HG02852 (cell line): Measurements from ENCODE around the gene MAVS.
"Not testable (repeated sequence)": the region's sequence is repeated elsewhere in the genome, so short reads cannot be mapped to it uniquely, and the experiment has no call there.

ENCODE experiments used
- ATAC-seq: cut with Tn5 transposase; IDR thresholded peaks from one replicate; pipeline ENCODE4 v1.9.1; 2021; ENCODE audit warnings: mild to moderate bottlenecking, moderate library complexity; ENCODE audit not compliant: unreplicated experiment

Gene MAVS

DNA sequence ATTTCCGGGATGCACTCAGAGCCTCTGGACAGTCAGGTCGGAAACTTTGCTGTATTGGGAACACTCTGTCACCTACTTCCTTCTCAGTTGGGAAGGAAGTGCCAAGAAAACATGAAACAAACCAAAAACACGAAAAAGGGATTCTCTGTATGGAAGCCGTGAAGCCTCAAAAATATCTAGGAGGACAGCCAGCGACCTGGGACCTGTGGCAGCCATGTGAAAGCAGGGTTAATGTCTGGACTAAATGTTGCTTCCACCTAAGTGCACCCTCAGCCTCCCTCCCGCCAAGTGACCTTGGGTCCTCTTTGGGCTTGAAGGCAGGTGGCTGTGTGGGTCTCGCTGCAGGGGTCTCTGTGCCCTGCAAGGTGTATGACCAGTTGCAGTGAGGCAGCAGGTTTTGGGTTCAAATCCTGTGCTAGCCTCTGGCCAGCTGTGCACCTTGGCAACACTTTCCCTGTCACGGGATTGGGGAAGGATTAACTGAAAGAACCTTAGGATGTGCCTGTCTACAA lies 851 bp downstream of the MAVS start:
- ATAC-seq: no peak

DNA sequence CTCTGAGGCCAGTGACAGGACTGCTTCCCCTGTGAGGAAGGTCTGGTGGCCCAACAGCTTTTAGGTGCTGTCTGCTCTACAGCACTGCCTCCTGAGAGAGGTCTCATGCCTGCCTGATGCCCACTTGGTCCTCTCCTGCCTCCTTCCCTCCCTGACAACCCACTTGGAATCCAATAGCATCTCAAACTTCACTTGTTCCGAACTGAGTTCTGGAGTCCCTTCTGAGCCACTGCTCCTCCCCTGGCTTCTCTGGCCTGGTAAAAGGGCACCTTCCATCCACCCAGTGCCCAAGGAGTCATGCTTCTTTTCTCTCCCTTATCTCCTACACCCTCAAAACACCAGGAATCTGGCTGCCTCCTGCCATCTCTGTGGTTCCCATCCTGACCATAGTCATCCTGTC lies 1.9 kb downstream of the MAVS start:
- no peak for ATAC-seq

DNA sequence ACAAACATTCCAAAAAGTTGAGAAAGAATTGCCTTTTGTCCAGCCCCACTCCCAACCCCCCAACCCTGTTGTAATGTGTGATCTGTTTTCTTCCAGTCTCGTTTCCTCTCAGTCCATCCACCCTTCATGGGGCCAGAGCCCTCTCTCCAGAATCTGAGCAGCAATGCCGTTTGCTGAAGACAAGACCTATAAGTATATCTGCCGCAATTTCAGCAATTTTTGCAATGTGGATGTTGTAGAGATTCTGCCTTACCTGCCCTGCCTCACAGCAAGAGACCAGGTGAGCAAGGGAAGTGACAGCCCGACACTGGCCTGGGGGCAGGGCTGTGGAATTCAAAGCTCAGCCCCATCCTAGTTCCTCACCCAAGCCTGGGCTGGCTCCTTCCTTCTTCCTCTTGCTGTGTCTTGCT lies 7.8 kb downstream of the MAVS start:
- ATAC-seq: no peak

DNA sequence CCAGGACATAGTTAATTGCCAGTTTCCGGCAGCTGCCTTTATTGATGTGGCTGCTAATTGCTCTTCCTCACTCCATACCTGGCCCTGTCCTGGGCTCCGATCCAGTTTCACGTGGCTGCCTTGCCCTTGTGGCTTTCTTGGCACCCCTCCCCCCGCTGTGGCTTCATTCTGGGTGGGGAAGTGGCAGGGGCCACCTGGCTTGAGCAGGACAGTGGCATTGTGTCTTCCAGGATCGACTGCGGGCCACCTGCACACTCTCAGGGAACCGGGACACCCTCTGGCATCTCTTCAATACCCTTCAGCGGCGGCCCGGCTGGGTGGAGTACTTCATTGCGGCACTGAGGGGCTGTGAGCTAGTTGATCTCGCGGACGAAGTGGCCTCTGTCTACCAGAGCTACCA lies 10.8 kb downstream of the MAVS start:
- no peak for ATAC-seq

DNA sequence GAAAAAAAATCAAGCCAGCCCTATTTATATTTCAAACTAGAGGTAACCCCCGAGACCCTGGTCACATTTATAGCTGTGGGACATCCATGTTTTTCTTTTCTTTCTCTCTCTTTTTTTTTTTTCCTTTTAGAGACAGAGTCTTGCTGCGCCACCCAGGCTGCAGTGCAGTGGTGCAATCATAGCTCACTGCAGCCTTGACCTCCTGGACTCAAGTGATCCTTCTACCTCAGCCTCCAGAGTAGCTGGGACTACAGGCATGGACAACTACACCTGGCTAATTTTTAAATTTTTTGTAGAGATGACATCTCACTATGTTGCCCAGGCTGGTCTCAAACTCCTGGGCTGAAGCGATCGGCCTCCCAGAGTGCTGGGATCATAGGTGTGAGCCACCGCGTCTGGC lies 12.1 kb downstream of the MAVS start:
- no peak for ATAC-seq

DNA sequence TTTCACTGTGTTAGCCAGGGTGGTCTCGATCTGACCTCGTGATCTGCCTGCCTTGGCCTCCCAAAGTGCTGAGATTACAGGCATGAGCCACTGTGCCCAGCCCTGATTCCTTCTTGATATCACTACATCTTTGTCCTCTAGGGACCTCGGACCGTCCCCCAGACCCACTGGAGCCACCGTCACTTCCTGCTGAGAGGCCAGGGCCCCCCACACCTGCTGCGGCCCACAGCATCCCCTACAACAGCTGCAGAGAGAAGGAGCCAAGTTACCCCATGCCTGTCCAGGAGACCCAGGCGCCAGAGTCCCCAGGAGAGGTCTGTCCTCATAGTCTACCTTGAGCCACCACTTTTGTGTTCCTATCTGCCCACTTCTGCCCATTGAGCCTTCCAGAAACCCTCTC lies 14.6 kb downstream of the MAVS start:
- ATAC-seq: no peak

DNA sequence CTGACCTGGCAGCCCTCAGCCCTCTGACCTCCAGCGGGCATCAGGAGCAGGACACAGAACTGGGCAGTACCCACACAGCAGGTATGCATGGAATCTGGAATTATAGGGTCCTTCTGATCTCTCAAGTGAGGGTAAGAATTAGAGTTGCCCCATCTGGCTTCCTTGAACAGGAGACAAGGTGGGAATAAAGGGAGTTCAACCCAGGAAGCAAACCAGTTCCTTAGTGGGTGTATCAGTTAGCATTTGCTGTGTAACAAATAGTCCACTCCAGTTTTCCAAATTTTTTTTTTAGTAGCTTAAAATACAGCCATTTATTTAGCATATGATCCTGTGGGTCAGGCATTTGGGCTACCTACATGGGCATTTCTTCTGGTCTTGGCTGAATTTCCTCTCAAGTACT lies 15.7 kb downstream of the MAVS start:
- ATAC-seq: no peak

DNA sequence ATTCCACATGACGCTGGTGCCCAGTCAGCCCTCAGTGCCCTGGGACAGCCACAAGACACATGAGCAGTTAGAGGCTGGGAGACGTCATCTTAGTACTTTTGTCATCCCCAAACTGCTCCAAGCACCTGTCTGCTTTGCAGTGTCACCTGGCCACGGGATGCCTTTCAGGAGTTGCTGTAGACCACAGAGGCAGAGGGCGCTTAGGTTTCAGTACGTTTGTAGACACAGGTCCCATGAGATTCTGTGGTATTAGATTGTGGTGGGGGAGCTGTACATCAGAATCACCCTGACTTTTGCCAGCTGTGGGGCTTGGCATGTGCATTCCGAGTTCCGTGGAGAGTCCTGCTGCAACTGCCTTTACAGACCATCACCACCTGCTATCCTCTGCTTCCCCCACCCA lies 16.7 kb downstream of the MAVS start:
- ATAC-seq: no peak

DNA sequence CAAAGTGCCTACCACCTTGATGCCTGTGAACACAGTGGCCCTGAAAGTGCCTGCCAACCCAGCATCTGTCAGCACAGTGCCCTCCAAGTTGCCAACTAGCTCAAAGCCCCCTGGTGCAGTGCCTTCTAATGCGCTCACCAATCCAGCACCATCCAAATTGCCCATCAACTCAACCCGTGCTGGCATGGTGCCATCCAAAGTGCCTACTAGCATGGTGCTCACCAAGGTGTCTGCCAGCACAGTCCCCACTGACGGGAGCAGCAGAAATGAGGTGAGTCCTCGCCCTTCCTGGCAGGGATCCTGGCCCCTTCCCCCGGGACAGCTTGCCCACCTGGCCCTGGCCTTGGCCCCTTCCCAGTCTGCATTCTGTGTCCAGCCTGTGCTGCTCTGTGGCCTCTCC lies 17.9 kb downstream of the MAVS start:
- no peak for ATAC-seq

DNA sequence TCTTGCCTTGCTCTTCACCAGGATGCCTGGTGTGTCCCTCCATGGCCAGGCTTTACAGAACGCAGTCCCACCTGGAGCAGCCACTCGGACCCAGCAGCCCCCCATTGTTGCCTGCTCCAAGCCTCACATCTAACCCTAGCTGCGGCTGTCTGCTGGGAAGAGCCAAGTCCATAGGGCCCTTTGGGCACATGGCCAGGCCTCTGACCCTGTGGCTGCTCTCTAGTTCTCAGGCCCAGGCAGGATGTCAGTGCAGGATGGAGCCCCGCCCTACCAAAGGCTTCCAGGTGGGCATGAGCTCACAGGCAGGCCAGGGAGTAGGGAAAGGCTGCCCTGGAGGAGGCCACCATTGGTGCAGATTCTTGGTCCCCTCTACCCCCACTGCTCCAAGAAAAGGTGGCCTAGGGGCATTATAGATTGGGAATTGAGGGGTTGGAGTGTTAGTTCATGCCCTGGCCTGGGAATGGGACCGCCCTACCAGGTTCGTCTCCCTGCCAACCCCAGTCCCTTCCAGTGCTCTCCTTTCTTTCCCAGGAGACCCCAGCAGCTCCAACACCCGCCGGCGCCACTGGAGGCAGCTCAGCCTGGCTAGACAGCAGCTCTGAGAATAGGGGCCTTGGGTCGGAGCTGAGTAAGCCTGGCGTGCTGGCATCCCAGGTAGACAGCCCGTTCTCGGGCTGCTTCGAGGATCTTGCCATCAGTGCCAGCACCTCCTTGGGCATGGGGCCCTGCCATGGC lies 18.7 kb downstream of the MAVS start:
- no peak for ATAC-seq

DNA sequence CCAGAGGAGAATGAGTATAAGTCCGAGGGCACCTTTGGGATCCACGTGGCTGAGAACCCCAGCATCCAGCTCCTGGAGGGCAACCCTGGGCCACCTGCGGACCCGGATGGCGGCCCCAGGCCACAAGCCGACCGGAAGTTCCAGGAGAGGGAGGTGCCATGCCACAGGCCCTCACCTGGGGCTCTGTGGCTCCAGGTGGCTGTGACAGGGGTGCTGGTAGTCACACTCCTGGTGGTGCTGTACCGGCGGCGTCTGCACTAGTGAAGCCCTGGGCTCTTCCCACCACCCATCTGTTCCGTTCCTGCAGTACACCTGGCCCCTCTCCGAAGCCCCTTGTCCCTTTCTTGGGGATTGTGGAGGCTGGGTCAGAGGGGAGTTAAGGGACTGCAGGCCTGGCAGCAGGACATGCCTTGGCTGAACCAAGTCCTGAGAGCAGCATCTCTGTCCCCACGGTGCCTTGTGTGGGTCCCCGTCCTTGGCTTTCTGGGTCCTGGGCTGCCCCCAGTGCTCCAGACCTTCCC lies 19.3 kb downstream of the MAVS start:
- no peak for ATAC-seq

DNA sequence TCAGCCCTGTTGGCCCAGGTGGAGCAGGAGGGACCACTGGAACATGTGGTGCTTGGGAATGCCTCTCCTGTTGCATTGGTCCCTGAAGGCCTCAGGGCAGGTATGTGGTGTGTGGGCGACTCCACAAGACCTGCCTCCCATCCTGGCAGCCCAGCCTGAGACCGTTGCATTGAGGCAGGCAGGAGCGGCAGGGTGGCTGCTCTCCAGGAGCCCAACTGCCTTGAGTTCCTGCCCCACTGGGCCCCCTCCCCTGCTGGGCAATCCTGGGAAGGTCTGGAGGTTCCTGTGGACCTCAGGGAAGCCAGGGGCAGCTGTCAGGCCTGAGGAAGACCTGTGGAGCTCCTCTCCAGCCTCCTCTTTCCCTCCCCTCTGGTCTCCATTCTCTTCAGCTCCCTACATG lies 19.8 kb downstream of the MAVS start:
- no peak for ATAC-seq

DNA sequence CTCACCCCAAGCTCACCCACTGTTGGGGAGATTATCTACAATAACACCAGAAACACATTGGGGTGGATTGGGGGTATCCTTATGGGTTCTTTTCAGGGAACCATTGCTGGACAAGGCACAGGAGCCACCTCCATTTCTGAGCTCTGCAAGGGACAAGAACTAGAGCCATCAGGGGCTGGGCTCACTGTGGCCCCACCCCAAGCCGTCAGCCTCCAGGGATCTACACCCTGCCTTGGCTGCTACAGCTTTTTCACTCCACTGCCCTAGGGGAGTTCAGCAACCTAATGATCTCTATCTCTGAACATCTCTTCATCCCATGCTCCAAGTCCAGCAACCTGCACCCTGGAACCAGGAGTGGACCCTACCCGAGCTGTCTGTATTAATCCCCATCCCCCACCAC lies 21.2 kb downstream of the MAVS start:
- no peak for ATAC-seq

DNA sequence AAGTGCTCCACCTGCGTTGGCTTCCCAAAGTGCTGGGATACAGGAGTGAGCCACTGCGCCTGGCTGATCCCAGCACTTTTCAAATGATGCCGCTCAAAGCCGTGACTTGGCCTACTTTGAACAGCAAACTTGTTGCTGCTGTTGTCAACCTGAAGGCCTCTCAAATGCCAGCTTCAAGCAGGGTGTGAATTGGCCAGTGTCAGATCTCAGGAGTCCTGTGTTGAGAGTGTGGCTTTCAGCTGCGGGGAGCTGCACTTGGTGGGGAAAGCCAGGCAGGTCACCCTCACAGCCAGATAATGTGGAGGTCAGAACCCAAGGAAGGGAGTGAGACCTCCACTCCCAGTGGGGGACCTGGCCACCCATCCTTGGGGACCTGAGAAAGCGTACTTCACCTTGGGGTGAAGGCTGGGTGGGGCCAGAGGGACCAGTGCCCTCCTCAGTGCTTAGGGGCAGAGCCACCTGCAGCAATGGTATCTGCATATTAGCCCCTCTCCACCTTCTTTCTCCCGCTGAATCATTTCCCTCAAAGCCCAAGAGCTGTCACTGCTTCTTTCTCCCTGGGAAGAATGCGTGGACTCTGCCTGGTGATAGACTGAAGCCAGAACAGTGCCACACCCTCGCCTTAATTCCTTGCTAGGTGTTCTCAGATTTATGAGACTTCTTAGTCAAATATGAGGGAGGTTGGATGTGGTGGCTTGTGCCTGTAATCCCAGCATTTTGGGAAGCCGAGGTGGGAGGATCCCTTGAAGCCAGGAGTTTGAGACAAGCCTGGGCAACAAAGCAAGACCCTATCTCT lies 23.4 kb downstream of the MAVS start:
- no peak for ATAC-seq

DNA sequence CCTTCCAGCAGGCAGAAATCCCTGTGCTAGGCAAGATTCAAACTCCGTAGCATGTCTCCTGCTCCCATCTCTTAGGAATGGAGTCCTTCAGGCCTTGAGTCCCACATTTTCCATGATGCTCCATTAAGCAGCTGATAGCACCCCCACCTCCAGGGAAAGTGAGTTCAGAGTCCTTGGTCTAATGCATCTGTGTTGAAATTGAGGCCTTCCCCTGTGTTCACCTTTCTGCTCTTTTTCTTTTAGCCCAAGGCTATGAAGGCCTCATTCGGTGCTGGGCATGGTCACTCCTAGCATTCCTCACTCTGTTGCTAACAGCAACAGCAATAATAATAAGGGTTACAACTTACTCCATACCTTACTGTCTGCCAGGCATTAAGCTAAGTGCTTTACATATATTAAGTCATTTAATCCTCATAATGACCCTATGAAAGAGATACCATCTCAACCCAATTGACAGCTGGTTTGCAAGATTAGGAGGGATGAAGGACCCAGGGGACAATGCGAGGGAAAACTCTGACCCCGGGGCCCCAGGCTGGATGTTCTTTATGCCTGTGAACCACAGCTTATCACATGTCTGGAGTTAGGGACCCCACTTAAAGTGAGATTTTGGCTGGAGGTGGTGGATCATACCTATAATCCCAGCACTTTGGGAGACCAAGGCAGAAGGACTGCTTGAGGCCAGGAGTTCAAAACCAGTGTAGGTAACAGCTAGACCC lies 25.1 kb downstream of the MAVS start:
- no peak for ATAC-seq

DNA sequence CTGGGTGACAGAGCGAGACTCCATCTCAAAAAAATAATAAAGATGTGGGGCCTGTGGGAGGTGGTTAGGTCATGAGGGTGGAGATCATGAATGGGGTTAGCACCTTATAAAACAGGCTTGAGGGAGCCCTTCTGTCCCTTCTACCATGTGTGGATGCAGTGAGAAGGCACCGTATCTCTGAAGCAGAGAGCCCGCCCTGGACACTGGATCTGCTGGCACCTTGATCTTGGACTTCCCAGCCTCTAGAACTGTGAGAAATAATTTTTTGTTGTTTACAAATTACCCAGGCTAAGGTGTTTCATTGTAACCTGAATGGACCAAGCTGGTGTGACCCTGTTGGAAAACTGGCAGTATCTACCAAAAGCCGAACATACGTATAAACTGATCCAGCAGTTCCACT lies 26.9 kb downstream of the MAVS start:
- ATAC-seq: no peak

DNA sequence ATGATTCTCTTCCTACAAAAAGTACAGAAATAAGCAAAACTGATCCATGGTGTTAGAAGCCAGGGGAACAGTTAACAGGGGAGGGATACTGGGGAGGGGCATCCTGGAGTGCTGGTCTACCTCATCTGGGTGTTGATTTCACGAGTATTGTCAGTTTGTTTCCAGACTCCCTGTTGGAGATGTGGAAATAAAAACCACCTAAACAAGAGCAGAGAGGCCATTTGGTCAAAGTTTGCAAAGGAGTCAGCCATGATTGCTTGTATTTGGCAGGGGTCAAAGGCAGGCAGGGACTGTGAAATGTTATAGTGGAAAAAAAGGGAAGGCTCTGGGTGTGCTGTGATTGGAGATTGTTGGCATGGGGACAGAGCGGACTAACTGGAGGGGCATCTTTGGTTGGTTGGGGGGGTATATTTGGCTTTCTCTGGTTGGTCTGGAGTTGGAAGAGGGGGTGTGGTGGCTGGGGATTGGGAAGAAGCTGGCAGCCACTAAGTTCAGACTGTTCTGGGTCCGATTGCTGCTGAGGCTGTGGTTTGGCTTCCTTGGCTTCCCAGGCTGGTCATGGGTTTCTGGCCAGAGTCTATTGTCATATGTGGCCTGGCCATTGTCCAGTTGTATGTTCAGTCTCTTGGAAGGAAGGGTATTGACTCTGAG lies 27.7 kb downstream of the MAVS start:
- ATAC-seq: no peak

DNA sequence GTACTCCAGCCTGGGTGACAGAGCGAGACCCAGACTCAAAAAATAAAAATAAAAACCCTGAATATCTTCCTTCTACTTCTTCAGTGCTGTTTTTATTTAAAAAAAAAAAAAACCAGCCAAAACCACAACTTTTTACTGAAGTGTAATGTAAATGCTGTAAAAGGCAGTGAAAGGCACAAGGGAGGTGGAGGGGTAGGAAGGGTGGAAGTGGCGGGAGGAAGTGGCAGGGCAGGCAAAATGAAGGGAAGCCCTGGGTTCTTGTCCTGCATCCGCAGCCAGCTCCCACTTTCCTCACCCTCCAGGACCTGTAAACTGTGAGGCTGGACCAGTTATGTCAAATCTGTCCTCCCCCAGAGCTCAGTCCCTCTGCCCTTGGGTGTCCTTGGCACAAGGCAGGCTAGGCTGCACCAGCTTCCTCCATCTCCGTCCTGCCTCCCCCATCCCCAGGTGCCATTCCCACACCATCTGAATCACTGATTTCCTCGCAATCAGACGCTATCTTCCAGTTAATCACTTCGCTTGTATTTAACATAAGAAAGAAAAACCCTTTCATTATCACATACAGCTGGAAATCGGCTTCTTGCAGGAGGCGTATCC lies 28.8 kb downstream of the MAVS start:
- no peak for ATAC-seq

DNA sequence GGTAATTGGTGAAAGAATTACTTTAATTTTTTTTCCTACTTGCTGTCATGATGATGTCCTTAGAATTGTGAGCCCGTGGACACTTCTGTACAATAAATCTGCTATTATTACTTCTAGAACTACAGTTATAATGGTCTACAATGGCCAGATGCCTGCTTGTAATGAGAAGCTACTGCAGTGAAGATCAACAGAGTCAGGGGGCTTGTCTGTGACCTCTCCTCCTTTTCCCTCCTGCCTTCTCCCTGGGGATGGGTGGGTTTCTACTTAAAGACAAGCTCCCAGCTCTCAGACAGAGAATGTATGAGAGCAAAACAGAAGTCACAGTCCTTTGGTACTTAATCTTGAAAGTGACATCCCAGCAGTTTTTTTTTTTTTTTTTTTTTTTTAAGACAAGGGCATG lies 29.4 kb downstream of the MAVS start:
- no peak for ATAC-seq

DNA sequence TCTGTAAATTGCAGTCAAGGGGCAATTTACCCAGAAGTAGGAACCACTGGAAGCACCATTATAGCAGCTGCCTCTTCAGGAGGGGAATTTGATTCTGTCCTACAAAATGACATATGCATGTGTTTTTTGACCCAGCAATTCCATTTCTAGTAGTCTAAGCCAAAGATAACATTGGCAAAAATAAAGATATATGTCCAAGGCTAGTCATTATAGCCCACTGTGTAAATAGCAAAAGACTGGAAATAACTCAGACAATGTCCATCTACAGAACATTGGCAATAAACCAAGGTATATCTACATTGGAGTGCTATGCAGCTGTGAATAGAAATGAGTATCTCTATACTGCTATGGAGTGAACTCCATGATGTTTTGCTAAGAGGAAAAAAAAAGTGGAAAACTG lies 30.0 kb downstream of the MAVS start:
- no peak for ATAC-seq

DNA sequence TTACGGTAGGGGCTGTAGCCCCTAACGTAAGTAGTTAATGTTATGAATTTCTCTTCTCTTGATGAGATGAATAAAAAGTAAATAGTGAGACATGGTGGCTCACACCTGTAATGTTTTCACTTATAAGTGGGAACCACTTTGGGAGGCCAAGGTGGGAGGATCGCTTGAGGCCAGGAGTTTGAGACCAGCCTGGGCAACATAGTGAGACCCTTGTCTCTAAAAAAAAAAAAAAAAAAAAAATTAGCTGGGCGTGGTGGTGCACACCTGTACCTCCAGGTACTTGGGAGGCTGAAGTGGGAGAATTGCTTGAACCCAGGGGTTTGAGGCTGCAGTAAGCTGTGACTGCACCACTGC lies 32.3 kb downstream of the MAVS start:
- not testable (repeated sequence) for ATAC-seq
